ENCODE data around the gene RGS4.

GRCh38 chr1:163076981-163077761 is 8.0 kb downstream of the RGS4 start:
- TF ChIP-seq CTCF (IDR thresholded peaks at IDR 0.05) = no peak
- no peak for TF ChIP-seq GRHL2 (CRISPR knock-in tag; IDR thresholded peaks at IDR 0.05; ENCODE audit: insufficient replicate concordance, severe bottlenecking)
- no peak for TF ChIP-seq ATF1 (CRISPR knock-in tag; IDR thresholded peaks at IDR 0.05)
- no peak for TF ChIP-seq ZNF423 (CRISPR knock-in tag; IDR thresholded peaks at IDR 0.05)
- TF ChIP-seq ATF3 (CRISPR knock-in tag; conservative IDR thresholded peaks at IDR 0.05) = no peak
- no peak for TF ChIP-seq E2F4 (CRISPR knock-in tag; IDR thresholded peaks at IDR 0.05; ENCODE audit: borderline replicate concordance, low read depth)
